ENCODE data around the gene HID1.

Gene HID1

GRCh38 chr17:74950207-74950606 lies 22.4 kb downstream of the HID1 start:
- no peak for DNase-seq (ENCODE audit: extremely low read depth in 1 of 2, low read depth in 1 of 2)

- DNase-seq (ENCODE audit: extremely low read depth in 1 of 2, low read depth in 1 of 2), result no peak
Measured at GRCh38 chr17:74949455-74950115, 23.0 kb downstream of the HID1 start.

GRCh38 chr17:74947041-74947754 lies 25.4 kb downstream of the HID1 start:
- DNase-seq (ENCODE audit: extremely low read depth in 1 of 2, low read depth in 1 of 2), result no peak

GRCh38 chr17:74946641-74947040 lies 25.9 kb downstream of the HID1 start:
- no peak for DNase-seq (ENCODE audit: extremely low read depth in 1 of 2, low read depth in 1 of 2)

- DNase-seq (ENCODE audit: extremely low read depth in 1 of 2, low read depth in 1 of 2), result no peak
Measured at GRCh38 chr17:74945543-74945942, 27.0 kb downstream of the HID1 start.

GRCh38 chr17:74943808-74944522 lies 28.6 kb downstream of the HID1 start:
- no peak for DNase-seq (ENCODE audit: extremely low read depth in 1 of 2, low read depth in 1 of 2)

GRCh38 chr17:74941128-74941725 lies 31.3 kb downstream of the HID1 start:
- no peak for DNase-seq (ENCODE audit: extremely low read depth in 1 of 2, low read depth in 1 of 2)

GRCh38 chr17:74939534-74939933 lies 33.0 kb downstream of the HID1 start:
- no peak for DNase-seq (ENCODE audit: extremely low read depth in 1 of 2, low read depth in 1 of 2)

GRCh38 chr17:74938194-74938950 lies 34.2 kb downstream of the HID1 start:
- no peak for DNase-seq (ENCODE audit: extremely low read depth in 1 of 2, low read depth in 1 of 2)

GRCh38 chr17:74937064-74938051 lies 35.2 kb downstream of the HID1 start:
- DNase-seq (ENCODE audit: extremely low read depth in 1 of 2, low read depth in 1 of 2), result no peak

- DNase-seq (ENCODE audit: extremely low read depth in 1 of 2, low read depth in 1 of 2), result no peak
Measured at GRCh38 chr17:74936470-74936799, 36.1 kb downstream of the HID1 start.

- no peak for DNase-seq (ENCODE audit: extremely low read depth in 1 of 2, low read depth in 1 of 2)
Measured at GRCh38 chr17:74935585-74936469, 36.7 kb downstream of the HID1 start, which contains the start of gene OTOP3. TSS of gene OTOP3 (plus strand) at chr17:74935898. CDS start at chr17:74935922, 24 bp downstream.

GRCh38 chr17:74935048-74935447 lies 37.5 kb downstream of the HID1 start:
- DNase-seq (ENCODE audit: extremely low read depth in 1 of 2, low read depth in 1 of 2), result no peak

GRCh38 chr17:74930535-74931036 lies 42.0 kb downstream of the HID1 start:
- no peak for DNase-seq (ENCODE audit: extremely low read depth in 1 of 2, low read depth in 1 of 2)

GRCh38 chr17:74928786-74929185 lies 43.8 kb downstream of the HID1 start:
- DNase-seq (ENCODE audit: extremely low read depth in 1 of 2, low read depth in 1 of 2), result no peak

GRCh38 chr17:74925242-74925641 lies 47.3 kb downstream of the HID1 start:
- no peak for DNase-seq (ENCODE audit: extremely low read depth in 1 of 2, low read depth in 1 of 2)

- no peak for DNase-seq (ENCODE audit: extremely low read depth in 1 of 2, low read depth in 1 of 2)
Measured at GRCh38 chr17:74924250-74924948, 48.2 kb downstream of the HID1 start, which contains the start of gene OTOP2. TSS of gene OTOP2 (plus strand) at chr17:74924273. CDS start at chr17:74924633, 360 bp downstream.

Measured in stimulated activated CD8-positive, alpha-beta memory T cell treated with anti-CD3 and anti-CD28 coated beads, Interleukin-7, amount 100 ng/mL, for 48 hours (primary cell).